A549 (cell line): ENCODE data around the gene RXRA. TPM values are rescaled to one million over a fixed set of nuclear protein-coding genes. Genes with fewer than 3 reads are reported as not detected.

ENCODE experiments used
- ATAC-seq, 2 experiments: fragments of 200-7000 bp in 1 of 2; fragments of >200 bp in 1 of 2; cut with Nextera tagmentation in 1 of 2; cut with Tn5 transposase in 1 of 2; 3 replicates each; pipeline versions ENCODE4 v1.8.0 to v1.9.1; 2018 to 2020; ENCODE audit warnings: mild to moderate bottlenecking in 1 of 2, moderate library complexity in 1 of 2
- CTCF ChIA-PET: fragments of 300-600 bp; sonication (Branson Sonifier 250); formaldehyde crosslinking; extraction: SDS; loops from one replicate; lab custom pipeline; 2021; ENCODE audit warnings: antibody characterized with exemption, inconsistent platforms; lab: Yijun Ruan, JAX
- POLR2A ChIA-PET: fragments of 350-600 bp; formaldehyde crosslinking; extraction: SDS; loops from one replicate; lab custom pipeline; 2021; ENCODE audit warnings: antibody characterized with exemption, inconsistent platforms; lab: Yijun Ruan, JAX
- DNase-seq, 2 experiments: peaks; one replicate each; pipeline versions ENCODE4 v3.0.0 to v3.0.0-alpha.2; 2011 to 2016; ENCODE audit warnings: low read depth in 1 of 2, low spot score in 1 of 2
- FAIRE-seq: peaks from 2 replicates; lab custom pipeline; 2011; peaks lifted over from hg19 to GRCh38; lab: Jason Lieb, UNC
- H3K27ac ChIP-seq, 2 experiments: fragments of >200 bp; sonication (Bioruptor Twin); formaldehyde crosslinking; 3 replicates each; pipeline ENCODE4 v1.5.1; 2016 to 2017
- H3K4me1 ChIP-seq: fragments of >200 bp; sonication (Bioruptor Twin); formaldehyde crosslinking; 3 replicates; pipeline ENCODE4 v1.6.1; 2016
- H3K4me2 ChIP-seq: fragments of >200 bp; sonication (Bioruptor Twin); formaldehyde crosslinking; 3 replicates; pipeline ENCODE4 v1.6.1; 2016
- H3K4me3 ChIP-seq: fragments of >200 bp; sonication (Bioruptor Twin); formaldehyde crosslinking; 3 replicates; pipeline ENCODE4 v1.5.1; 2016
- H3K9me3 ChIP-seq: fragments of >200 bp; sonication (Bioruptor Twin); formaldehyde crosslinking; 3 replicates; pipeline ENCODE4 v1.6.1; 2016
- ATOH8 ChIP-seq: fragments of 250-450 bp; sonication (Bioruptor Pico); IDR thresholded peaks from 2 replicates; pipeline ENCODE4 v1.5.0; 2020; ENCODE audit warnings: low read depth, mild to moderate bottlenecking, moderate library complexity
- CBX2 ChIP-seq: fragments of 200-600 bp; sonication (generic); IDR thresholded peaks from 2 replicates; pipeline ENCODE4 v1.6.1; 2016; ENCODE audit warnings: low read depth, mild to moderate bottlenecking, borderline replicate concordance
- CBX8 ChIP-seq: fragments of 200-600 bp; sonication (generic); IDR thresholded peaks from 2 replicates; pipeline ENCODE4 v1.6.1; 2016
- CEBPB ChIP-seq, 2 experiments: fragments of >200 bp in 1 of 2; sonication (Bioruptor Twin) in 1 of 2; formaldehyde crosslinking in 1 of 2; IDR thresholded peaks; 2 replicates each; pipeline ENCODE4 v1.6.1; 2012 to 2016
- CHD4 ChIP-seq: fragments of 200-600 bp; sonication (generic); IDR thresholded peaks from 2 replicates; pipeline ENCODE4 v1.6.1; 2016; ENCODE audit warnings: antibody characterized with exemption, mild to moderate bottlenecking, borderline replicate concordance
- E2F6 ChIP-seq: IDR thresholded peaks from 2 replicates; pipeline ENCODE4 v1.6.1; 2012; ENCODE audit warnings: low read depth, borderline replicate concordance
- EHMT2 ChIP-seq: fragments of 200-600 bp; sonication (generic); IDR thresholded peaks from 2 replicates; pipeline ENCODE4 v1.6.1; 2016; ENCODE audit warnings: antibody characterized with exemption, low read depth, mild to moderate bottlenecking, moderate library complexity
- ELK1 ChIP-seq: fragments of 150-350 bp; IDR thresholded peaks from 2 replicates; pipeline ENCODE4 v1.6.1; 2014; ENCODE audit warnings: low read depth, mild to moderate bottlenecking, low read length
- FOSL2 ChIP-seq, 2 experiments: fragments of 450-650 bp in 1 of 2; fragments of >200 bp in 1 of 2; sonication (Bioruptor Twin) in 1 of 2; formaldehyde crosslinking; IDR thresholded peaks; 2 replicates each; pipeline versions ENCODE4 v1.5.0 to v1.6.1; 2016 to 2020; ENCODE audit warnings: mild to moderate bottlenecking in 1 of 2, moderate library complexity in 1 of 2
- GATA3 ChIP-seq: IDR thresholded peaks from 2 replicates; pipeline ENCODE4 v1.6.1; 2012; ENCODE audit warnings: borderline replicate concordance
- HEYL ChIP-seq: fragments of 250-450 bp; sonication (Bioruptor Pico); IDR thresholded peaks from 2 replicates; pipeline ENCODE4 v1.8.0; 2021; ENCODE audit warnings: mild to moderate bottlenecking, moderate library complexity
- KDM5A ChIP-seq: fragments of 200-600 bp; sonication (generic); IDR thresholded peaks from 2 replicates; pipeline ENCODE4 v1.6.1; 2016; ENCODE audit warnings: antibody characterized with exemption, mild to moderate bottlenecking
- MAZ ChIP-seq: fragments of 150-350 bp; IDR thresholded peaks from 2 replicates; pipeline ENCODE4 v1.6.1; 2014; ENCODE audit warnings: antibody characterized with exemption, low read depth, low read length, borderline replicate concordance
- NR3C1 ChIP-seq: fragments of >200 bp; sonication (Bioruptor Twin); formaldehyde crosslinking; IDR thresholded peaks from 3 replicates; pipeline ENCODE4 v1.6.1; 2017
- PHF8 ChIP-seq: fragments of 200-600 bp; sonication (generic); IDR thresholded peaks from 2 replicates; pipeline ENCODE4 v1.6.1; 2016; ENCODE audit warnings: low read depth, mild to moderate bottlenecking, antibody characterized with exemption, moderate library complexity, borderline replicate concordance
- RFX5 ChIP-seq: fragments of 450-650 bp; IDR thresholded peaks from 2 replicates; pipeline ENCODE4 v1.7.1; 2014; ENCODE audit warnings: antibody characterized with exemption, mild to moderate bottlenecking, moderate library complexity
- SREBF2 ChIP-seq: fragments of 450-650 bp; IDR thresholded peaks from 2 replicates; pipeline ENCODE4 v1.6.1; 2014; ENCODE audit warnings: mild to moderate bottlenecking, moderate library complexity
- TFCP2L1 ChIP-seq: fragments of 250-450 bp; sonication (Bioruptor Pico); IDR thresholded peaks from 2 replicates; pipeline ENCODE4 v1.5.0; 2021; ENCODE audit warnings: mild to moderate bottlenecking
- ZC3H11A ChIP-seq: fragments of 450-650 bp; IDR thresholded peaks from 2 replicates; pipeline ENCODE4 v1.6.1; 2014; ENCODE audit warnings: antibody characterized with exemption, mild to moderate bottlenecking
- WGBS: methylation state at CpG from one replicate; pipeline ENCODE4 v1.1.6; 2017; ENCODE audit errors: missing lambda C conversion rate; 5-methylcytosine and 5-hydroxymethylcytosine counted together
- polyA plus RNA-seq, 4 experiments: library from polyadenylated mRNA; depleted of rRNA in 3 of 4; stranded (reverse); fragments of >200 nt; fragmentation: RNase III in 1 of 4; extraction: RNeasy Plus Mini Kit Qiagen cat#74134 plus additional on column Dnase treatment in 1 of 4; gene quantifications; 2 replicates in 3 of 4; 3 replicates in 1 of 4; pipeline ENCODE4 v1.2.3, GENCODE V29; 2011 to 2017
- TF ChIP-seq, protein P1 (sequence below): IDR thresholded peaks from 2 replicates; pipeline ENCODE4 v1.6.1; 2012
- TF ChIP-seq, protein P2 (sequence below): fragments of 450-650 bp; IDR thresholded peaks from 2 replicates; pipeline ENCODE4 v1.6.1; 2014; ENCODE audit warnings: antibody characterized with exemption

The RXRA gene
- polyA plus RNA-seq, 2 of the 4 experiments (the other 2 are of a cell fraction), result 6.6 to 23.9 TPM

DNA sequence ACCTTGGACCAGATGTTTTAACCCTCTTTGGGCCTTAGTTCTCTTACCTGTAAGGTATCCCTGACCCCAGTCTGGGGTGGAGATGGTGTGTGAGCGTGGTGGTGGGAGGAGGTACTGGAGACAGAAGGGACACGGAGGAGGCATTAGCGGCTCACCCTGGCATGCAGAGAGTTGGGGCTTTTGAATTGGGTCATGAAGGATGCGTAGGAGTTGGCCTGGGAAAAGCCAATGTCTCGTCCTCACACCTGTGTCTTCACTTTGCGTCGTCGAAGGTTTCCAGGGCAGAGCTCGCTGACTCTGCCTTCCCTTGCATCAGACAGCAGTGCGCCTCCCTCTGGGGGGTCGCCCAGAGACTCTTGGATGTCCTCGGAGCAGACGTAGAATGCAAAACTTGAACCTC lies 11.2 kb downstream of the RXRA start:
- ChIA-PET CTCF (interaction anchor here (1.3 to 1.8 kb wide), 2 partner anchors 11 to 27 kb away, joined by 3 to 9 read pairs; no protein-coding TSS in a partner anchor), POLR2A (no interaction called here)
- Histone ChIP-seq H3K4me1 (peaks cover 15% of the 10 kb centered on the region; the same call in 2 of the 3 replicates), H3K9me3 (no peaks in the 10 kb centered on the region), H3K4me3 (no peak overlapping the region), H3K27ac (no peak overlapping the region), H3K4me2 (no peak overlapping the region)
- ATAC-seq (no peak), FAIRE-seq (no peak), DNase-seq (no peak)
- TF ChIP-seq E2F6 (no peak), ZC3H11A (no peak), MAZ (no peak), FOSL2 (IDR thresholded peaks at IDR 0.05) (no peak), FOSL2 (CRISPR knock-in tag; IDR thresholded peaks at IDR 0.05) (no peak), ELK1 (no peak), TFCP2L1 (CRISPR knock-in tag) (no peak), HEYL (CRISPR knock-in tag) (no peak), GATA3 (no peak), RFX5 (no peak), EHMT2 (no peak), PHF8 (no peak)
- WGBS, result 92% methylated on average over 13 of the region's 13 CpGs

DNA sequence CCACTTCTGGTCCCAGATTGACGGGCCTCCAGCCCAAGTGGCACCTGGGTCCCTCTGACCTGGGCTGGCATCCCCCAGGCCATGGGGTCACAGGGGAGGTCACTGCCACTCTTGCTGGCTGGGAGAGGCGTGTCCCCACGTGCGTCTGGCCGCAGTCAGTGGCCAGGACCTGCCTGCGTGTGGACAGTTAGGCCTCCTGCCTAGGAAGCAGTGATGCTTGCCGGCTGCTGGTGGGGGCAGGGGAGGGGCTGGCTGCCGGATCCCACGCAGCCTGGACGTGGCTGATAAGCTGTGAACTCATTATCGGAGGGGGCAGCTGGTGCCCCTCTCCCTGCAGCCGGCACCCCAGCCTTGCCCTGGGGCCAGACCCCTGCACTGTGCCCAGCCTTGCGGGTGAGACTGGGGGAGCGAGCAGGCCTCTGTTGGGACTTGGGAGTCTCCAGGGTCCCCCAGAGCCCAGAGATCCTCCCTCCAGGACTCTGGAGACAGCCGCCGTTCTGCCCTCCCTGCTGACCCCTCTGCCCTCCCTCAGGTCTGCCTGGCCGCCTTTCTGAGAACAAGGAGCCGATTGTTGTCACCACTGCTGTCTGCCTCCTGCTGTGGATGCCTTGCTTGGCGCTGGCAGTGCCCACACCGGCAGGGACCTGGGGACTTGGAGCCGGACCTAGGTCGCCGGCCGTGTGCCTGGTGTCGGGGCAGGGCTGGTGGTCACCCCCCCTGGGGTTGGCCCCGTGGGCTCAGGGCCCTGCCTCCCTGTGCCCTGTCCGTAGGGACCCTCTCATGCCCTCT lies 12.3 kb downstream of the RXRA start:
- Histone ChIP-seq H3K9me3 (no peaks in the 10 kb centered on the region), H3K4me2 (no peak overlapping the region), H3K27ac (peak overlapping the region in 1 of 2 experiments; percentile 24; a peak in 1 of 6 replicates), H3K4me1 (peaks cover 6% of the 10 kb centered on the region; the same call in 2 of the 3 replicates), H3K4me3 (no peak overlapping the region)
- ChIA-PET POLR2A (no interaction called here), CTCF (interaction anchor here (1.3 to 1.8 kb wide), 2 partner anchors 10 to 26 kb away, joined by 3 to 9 read pairs; no protein-coding TSS in a partner anchor)
- DNase-seq, result no peak
- FAIRE-seq, result no peak
- 92% methylated on average over 14 of the region's 27 CpGs for WGBS
- TF ChIP-seq, protein P1, sequence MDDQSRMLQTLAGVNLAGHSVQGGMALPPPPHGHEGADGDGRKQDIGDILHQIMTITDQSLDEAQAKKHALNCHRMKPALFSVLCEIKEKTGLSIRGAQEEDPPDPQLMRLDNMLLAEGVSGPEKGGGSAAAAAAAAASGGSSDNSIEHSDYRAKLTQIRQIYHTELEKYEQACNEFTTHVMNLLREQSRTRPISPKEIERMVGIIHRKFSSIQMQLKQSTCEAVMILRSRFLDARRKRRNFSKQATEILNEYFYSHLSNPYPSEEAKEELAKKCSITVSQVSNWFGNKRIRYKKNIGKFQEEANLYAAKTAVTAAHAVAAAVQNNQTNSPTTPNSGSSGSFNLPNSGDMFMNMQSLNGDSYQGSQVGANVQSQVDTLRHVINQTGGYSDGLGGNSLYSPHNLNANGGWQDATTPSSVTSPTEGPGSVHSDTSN, result no peak
- TF ChIP-seq ATOH8 (no peak), NR3C1 (no peak), FOSL2 (IDR thresholded peaks at IDR 0.05) (no peak), FOSL2 (CRISPR knock-in tag; IDR thresholded peaks at IDR 0.05) (no peak), KDM5A (no peak), CEBPB (IDR thresholded peaks at IDR 0.05) (no peak), SREBF2 (no peak), GATA3 (no peak), CBX8 (no peak), CBX2 (no peak), CHD4 (no peak)
- TF ChIP-seq, protein P2, sequence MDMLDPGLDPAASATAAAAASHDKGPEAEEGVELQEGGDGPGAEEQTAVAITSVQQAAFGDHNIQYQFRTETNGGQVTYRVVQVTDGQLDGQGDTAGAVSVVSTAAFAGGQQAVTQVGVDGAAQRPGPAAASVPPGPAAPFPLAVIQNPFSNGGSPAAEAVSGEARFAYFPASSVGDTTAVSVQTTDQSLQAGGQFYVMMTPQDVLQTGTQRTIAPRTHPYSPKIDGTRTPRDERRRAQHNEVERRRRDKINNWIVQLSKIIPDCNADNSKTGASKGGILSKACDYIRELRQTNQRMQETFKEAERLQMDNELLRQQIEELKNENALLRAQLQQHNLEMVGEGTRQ, result no peak
- ATAC-seq, result no peak
